Neural cell (in vitro differentiated cells): ENCODE data around the gene LRCOL1.

Experiments
- CTCF ChIP-seq: fragments of 450-650 bp; IDR thresholded peaks from 2 replicates; pipeline ENCODE4 v1.5.1; 2014; ENCODE audit warnings: antibody characterized with exemption, mild to moderate bottlenecking, moderate library complexity; ENCODE audit not compliant: poor library complexity, severe bottlenecking
- EP300 ChIP-seq: fragments of 450-650 bp; conservative IDR thresholded peaks from 2 replicates; pipeline ENCODE4 v1.6.1; 2014; ENCODE audit warnings: antibody characterized with exemption, mild to moderate bottlenecking, moderate library complexity; ENCODE audit not compliant: poor library complexity, severe bottlenecking
- EZH2 ChIP-seq: fragments of 200-600, 300-800 bp; shearing (Covaris generic), sonication (generic); IDR thresholded peaks from 2 replicates; pipeline ENCODE4 v1.6.1; 2014; ENCODE audit warnings: antibody characterized with exemption, low read length, borderline replicate concordance, mild to moderate bottlenecking; ENCODE audit not compliant: insufficient read depth, poor library complexity, severe bottlenecking
- MXI1 ChIP-seq: fragments of 450-650 bp; conservative IDR thresholded peaks from 2 replicates; pipeline ENCODE4 v1.6.1; 2014; ENCODE audit warnings: antibody characterized with exemption, mild to moderate bottlenecking; ENCODE audit not compliant: poor library complexity, severe bottlenecking
- POLR2AphosphoS5 ChIP-seq: IDR thresholded peaks from 2 replicates; pipeline ENCODE4 v1.6.1; 2012
- RAD21 ChIP-seq: fragments of 450-650 bp; conservative IDR thresholded peaks from 2 replicates; pipeline ENCODE4 v1.6.1; 2014; ENCODE audit warnings: antibody characterized with exemption, mild to moderate bottlenecking, moderate library complexity
- REST ChIP-seq: IDR thresholded peaks from 2 replicates; pipeline ENCODE4 v1.6.1; 2012; ENCODE audit warnings: borderline replicate concordance
- SMC3 ChIP-seq: fragments of 450-650 bp; conservative IDR thresholded peaks from 2 replicates; pipeline ENCODE4 v1.6.1; 2014; ENCODE audit warnings: antibody characterized with exemption, mild to moderate bottlenecking, moderate library complexity; ENCODE audit not compliant: poor library complexity
- TAF1 ChIP-seq: IDR thresholded peaks from 2 replicates; pipeline ENCODE4 v1.6.1; 2012; ENCODE audit warnings: low read depth

- TF ChIP-seq CTCF (no peak), EZH2 (no peak), POLR2AphosphoS5 (no peak), REST (no peak), EP300 (no peak), RAD21 (no peak), MXI1 (no peak), TAF1 (no peak), SMC3 (no peak)
These were observed 12.2 kb upstream of the LRCOL1 start for GRCh38 chr12:132622437-132623071.
